DND-41 (cell line): ENCODE data around the gene SNX9.
A peak's percentile ranks its signal among the peaks of the same experiment; 100 is the strongest.

Experiments
- ATAC-seq: fragments of 200-7000 bp; cut with Tn5 transposase; 3 replicates; pipeline ENCODE4 v1.9.1; 2021; ENCODE audit warnings: low read depth; ENCODE audit not compliant: insufficient read depth
- DNase-seq: peaks from one replicate; pipeline ENCODE4 v3.0.0-alpha.2; 2020
- H2AFZ ChIP-seq: 2 replicates; pipeline ENCODE4 v1.6.0; 2012; ENCODE audit warnings: low read depth, low read length
- H3K27ac ChIP-seq: 2 replicates; pipeline ENCODE4 v1.5.1; 2012; ENCODE audit warnings: low read length, inconsistent platforms
- H3K27me3 ChIP-seq: fragments of 200-600 bp; sonication (generic); 2 replicates; pipeline ENCODE4 v1.6.0; 2012; ENCODE audit warnings: low read length, mild to moderate bottlenecking, inconsistent platforms; ENCODE audit not compliant: insufficient read depth, poor library complexity
- H3K36me3 ChIP-seq: 2 replicates; pipeline ENCODE4 v1.5.1; 2012; ENCODE audit warnings: low read length, inconsistent platforms; ENCODE audit not compliant: insufficient read depth
- H3K4me1 ChIP-seq: 2 replicates; pipeline ENCODE4 v1.5.1; 2012; ENCODE audit warnings: mild to moderate bottlenecking, low read length; ENCODE audit not compliant: insufficient read depth
- H3K4me2 ChIP-seq: 2 replicates; pipeline ENCODE4 v1.6.0; 2012; ENCODE audit warnings: mild to moderate bottlenecking, moderate library complexity, low read length, inconsistent platforms; ENCODE audit not compliant: insufficient read depth
- H3K4me3 ChIP-seq, 2 experiments: fragments of 200-600 bp in 1 of 2; shearing (Covaris generic) in 1 of 2; 2 replicates each; pipeline ENCODE4 v1.5.1; 2012 to 2016; ENCODE audit warnings: inconsistent platforms in 2 of 2, low read length in 2 of 2, mild to moderate bottlenecking in 2 of 2, low read depth in 1 of 2, moderate library complexity in 1 of 2
- H3K79me2 ChIP-seq: 2 replicates; pipeline ENCODE4 v1.6.0; 2012; ENCODE audit warnings: low read length, inconsistent platforms; ENCODE audit not compliant: insufficient read depth
- H3K9ac ChIP-seq: 2 replicates; pipeline ENCODE4 v1.6.0; 2012; ENCODE audit warnings: low read depth, mild to moderate bottlenecking, inconsistent platforms, low read length, moderate library complexity
- H3K9me3 ChIP-seq: 2 replicates; pipeline ENCODE4 v1.5.1; 2012; ENCODE audit warnings: low read length, moderate library complexity, mild to moderate bottlenecking, inconsistent platforms; ENCODE audit not compliant: insufficient read depth, severe bottlenecking
- H4K20me1 ChIP-seq: 2 replicates; pipeline ENCODE4 v1.6.0; 2012; ENCODE audit warnings: low read length; ENCODE audit not compliant: insufficient read depth
- CTCF ChIP-seq: IDR thresholded peaks from 2 replicates; pipeline ENCODE4 v1.5.1; 2012; ENCODE audit warnings: borderline replicate concordance, low read length, moderate library complexity, mild to moderate bottlenecking; ENCODE audit not compliant: poor library complexity, severe bottlenecking; ENCODE audit errors: extremely low read depth
- EZH2 ChIP-seq: IDR thresholded peaks from 3 replicates; pipeline ENCODE4 v1.6.1; 2012; ENCODE audit warnings: borderline replicate concordance, low read depth, mild to moderate bottlenecking, moderate library complexity, low read length, inconsistent platforms; ENCODE audit not compliant: severe bottlenecking

Gene SNX9

GRCh38 chr6:157859775-157860504 is 36.9 kb downstream of the SNX9 start:
- no peak for DNase-seq
- no peak overlapping the region for H3K4me2 ChIP-seq
- no peaks in the 10 kb centered on the region for H3K36me3 ChIP-seq
- H3K4me1 ChIP-seq: no peaks in the 10 kb centered on the region
- H3K79me2 ChIP-seq: no peaks in the 10 kb centered on the region
- no peak overlapping the region for H3K4me3 ChIP-seq
- ATAC-seq: no peak
- H3K9me3 ChIP-seq: no peaks in the 10 kb centered on the region
- TF ChIP-seq CTCF: no peak
- no peak for TF ChIP-seq EZH2
- H2AFZ ChIP-seq: no peak overlapping the region
- H3K27me3 ChIP-seq: peaks cover 30% of the 10 kb centered on the region
- no peaks in the 10 kb centered on the region for H4K20me1 ChIP-seq
- H3K9ac ChIP-seq: no peak overlapping the region
- no peak overlapping the region for H3K27ac ChIP-seq

- Histone ChIP-seq H3K4me1 (no peaks in the 10 kb centered on the region), H3K4me3 (no peak overlapping the region), H2AFZ (no peak overlapping the region), H3K36me3 (no peaks in the 10 kb centered on the region), H3K4me2 (no peak overlapping the region), H3K27ac (no peak overlapping the region), H3K9me3 (no peaks in the 10 kb centered on the region), H3K79me2 (no peaks in the 10 kb centered on the region), H4K20me1 (no peaks in the 10 kb centered on the region), H3K9ac (no peak overlapping the region), H3K27me3 (peaks cover 30% of the 10 kb centered on the region)
- TF ChIP-seq EZH2 (no peak), CTCF (no peak)
- DNase-seq (peak; percentile 44), ATAC-seq (peak; percentile 97)
These were observed 37.5 kb downstream of the SNX9 start for GRCh38 chr6:157860505-157860991.

GRCh38 chr6:157861184-157861583 is 38.1 kb downstream of the SNX9 start:
- H2AFZ ChIP-seq: no peak overlapping the region
- H3K4me1 ChIP-seq: no peaks in the 10 kb centered on the region
- no peak overlapping the region for H3K27ac ChIP-seq
- no peak overlapping the region for H3K4me2 ChIP-seq
- H3K4me3 ChIP-seq: no peak overlapping the region
- H3K27me3 ChIP-seq: peaks cover 33% of the 10 kb centered on the region
- no peak for TF ChIP-seq EZH2
- no peak for TF ChIP-seq CTCF
- H3K36me3 ChIP-seq: no peaks in the 10 kb centered on the region
- DNase-seq (no peak), ATAC-seq (no peak)
- no peaks in the 10 kb centered on the region for H3K9me3 ChIP-seq
- H3K9ac ChIP-seq: no peak overlapping the region
- H3K79me2 ChIP-seq: no peaks in the 10 kb centered on the region
- no peaks in the 10 kb centered on the region for H4K20me1 ChIP-seq

- no peak overlapping the region for H3K27ac ChIP-seq
- H3K4me1 ChIP-seq: no peaks in the 10 kb centered on the region
- no peak for DNase-seq
- ATAC-seq: no peak
- H3K9me3 ChIP-seq: no peaks in the 10 kb centered on the region
- no peak overlapping the region for H2AFZ ChIP-seq
- H3K9ac ChIP-seq: no peak overlapping the region
- peaks cover 38% of the 10 kb centered on the region for H3K27me3 ChIP-seq
- no peak overlapping the region for H3K4me3 ChIP-seq
- H4K20me1 ChIP-seq: no peaks in the 10 kb centered on the region
- no peak for TF ChIP-seq CTCF
- H3K79me2 ChIP-seq: no peaks in the 10 kb centered on the region
- no peak overlapping the region for H3K4me2 ChIP-seq
- H3K36me3 ChIP-seq: no peaks in the 10 kb centered on the region
These were observed 38.8 kb downstream of the SNX9 start for GRCh38 chr6:157861814-157862213.
